ENCODE measurements around the gene NPR3.

The NPR3 gene, protein sequence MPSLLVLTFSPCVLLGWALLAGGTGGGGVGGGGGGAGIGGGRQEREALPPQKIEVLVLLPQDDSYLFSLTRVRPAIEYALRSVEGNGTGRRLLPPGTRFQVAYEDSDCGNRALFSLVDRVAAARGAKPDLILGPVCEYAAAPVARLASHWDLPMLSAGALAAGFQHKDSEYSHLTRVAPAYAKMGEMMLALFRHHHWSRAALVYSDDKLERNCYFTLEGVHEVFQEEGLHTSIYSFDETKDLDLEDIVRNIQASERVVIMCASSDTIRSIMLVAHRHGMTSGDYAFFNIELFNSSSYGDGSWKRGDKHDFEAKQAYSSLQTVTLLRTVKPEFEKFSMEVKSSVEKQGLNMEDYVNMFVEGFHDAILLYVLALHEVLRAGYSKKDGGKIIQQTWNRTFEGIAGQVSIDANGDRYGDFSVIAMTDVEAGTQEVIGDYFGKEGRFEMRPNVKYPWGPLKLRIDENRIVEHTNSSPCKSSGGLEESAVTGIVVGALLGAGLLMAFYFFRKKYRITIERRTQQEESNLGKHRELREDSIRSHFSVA

GRCh38 chr5:32710550-32711361 is at the start of gene NPR3:
NPR3 (plus strand) TSS chr5:32711321; CDS start chr5:32711777, 456 bp downstream.
- WGBS (ENCODE audit: insufficient coverage, insufficient read length) = no CpG with 5 or more reads among the region's 55 CpGs
- H3K4me3 ChIP-seq (ENCODE audit: low read length) = peak within 1 kb of the TSS; percentile 16; the same call in 1 of the 2 replicates

DNA sequence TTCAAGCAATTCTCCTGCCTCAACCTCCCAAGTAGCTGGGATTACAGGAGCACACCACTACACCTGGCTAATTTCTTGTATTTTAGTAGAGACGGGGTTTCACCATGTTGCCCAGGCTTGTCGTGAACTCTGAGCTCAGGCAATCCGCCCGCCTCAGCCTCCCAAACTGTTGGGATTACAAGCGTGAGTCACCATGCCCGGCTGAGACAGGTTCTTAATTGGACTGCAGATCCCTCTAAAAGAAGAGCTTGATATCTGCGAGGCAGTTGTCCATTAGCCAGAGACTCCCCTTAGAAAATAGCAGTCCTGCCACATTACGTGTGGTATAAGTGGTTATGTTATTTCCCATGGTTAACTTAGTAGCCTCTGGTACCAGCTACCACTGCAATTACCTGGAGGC is 46.6 kb upstream of the NPR3 start:
- Histone ChIP-seq H3K4me3 (ENCODE audit: low read length) (no peak overlapping the region), H3K27ac (ENCODE audit: low read length) (no peak overlapping the region), H3K27me3 (ENCODE audit: control insufficient read depth, insufficient read depth, low read length) (no peaks in the 10 kb centered on the region), H3K4me1 (ENCODE audit: control insufficient read depth, insufficient read depth, low read length) (0 out of 2 replicates have a peak, but pooled peaks cover 1% of the 10 kb centered on the region), H3K9me3 (ENCODE audit: control insufficient read depth, insufficient read depth, low read length) (no peaks in the 10 kb centered on the region; the same call in 1 of the 2 replicates), H3K36me3 (ENCODE audit: control insufficient read depth, insufficient read depth, low read length) (no peaks in the 10 kb centered on the region)
- no CpG with 5 or more reads among the region's 8 CpGs for WGBS (ENCODE audit: insufficient coverage, insufficient read length)
- no peak for DNase-seq (ENCODE audit: low read depth, low spot score)

More at GRCh38 chr5:32710550-32711361, at the start of gene NPR3:
- no peak for DNase-seq (ENCODE audit: low read depth, low spot score)
- no peaks in the 10 kb centered on the region for H3K9me3 ChIP-seq (ENCODE audit: control insufficient read depth, insufficient read depth, low read length)
- H3K27me3 ChIP-seq (ENCODE audit: control insufficient read depth, insufficient read depth, low read length) = peaks cover 58% of the 10 kb centered on the region
- no peaks in the 10 kb centered on the region for H3K36me3 ChIP-seq (ENCODE audit: control insufficient read depth, insufficient read depth, low read length)
- peaks cover 7% of the 10 kb centered on the region for H3K4me1 ChIP-seq (ENCODE audit: control insufficient read depth, insufficient read depth, low read length)
- no peak within 1 kb of the TSS for H3K27ac ChIP-seq (ENCODE audit: low read length)

DNA sequence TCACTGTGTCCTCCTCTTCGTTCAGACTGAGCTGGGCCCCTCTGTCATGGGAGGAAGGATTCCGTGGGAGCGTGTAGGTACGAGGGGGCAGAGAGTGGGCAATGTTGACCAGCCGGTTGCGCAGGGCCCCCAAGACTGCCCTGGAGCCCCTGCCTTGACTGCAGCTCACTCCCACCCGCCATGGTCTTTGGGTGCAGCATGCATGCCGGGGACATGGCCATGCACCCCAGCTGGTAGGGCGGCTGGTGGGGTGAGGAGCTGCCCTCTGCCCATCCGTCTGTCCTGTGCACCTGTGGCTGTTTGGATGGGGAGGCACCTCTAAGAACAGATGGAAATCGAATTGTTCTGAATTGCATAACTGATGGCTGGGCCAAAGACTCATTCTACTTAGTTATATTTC is 42.6 kb upstream of the NPR3 start:
- Histone ChIP-seq H3K4me1 (ENCODE audit: control insufficient read depth, insufficient read depth, low read length) (0 out of 2 replicates have a peak, but pooled peaks cover 1% of the 10 kb centered on the region), H3K27me3 (ENCODE audit: control insufficient read depth, insufficient read depth, low read length) (no peaks in the 10 kb centered on the region), H3K9me3 (ENCODE audit: control insufficient read depth, insufficient read depth, low read length) (peaks cover 2% of the 10 kb centered on the region), H3K36me3 (ENCODE audit: control insufficient read depth, insufficient read depth, low read length) (no peaks in the 10 kb centered on the region), H3K4me3 (ENCODE audit: low read length) (no peak overlapping the region), H3K27ac (ENCODE audit: low read length) (no peak overlapping the region)
- no CpG with 5 or more reads among the region's 11 CpGs for WGBS (ENCODE audit: insufficient coverage, insufficient read length)
- no peak for DNase-seq (ENCODE audit: low read depth, low spot score)

GRCh38 chr5:32673272-32673671 is 37.8 kb upstream of the NPR3 start:
- H3K36me3 ChIP-seq (ENCODE audit: control insufficient read depth, insufficient read depth, low read length) = no peaks in the 10 kb centered on the region
- WGBS (ENCODE audit: insufficient coverage, insufficient read length) = no CpG with 5 or more reads among the region's 12 CpGs
- no peaks in the 10 kb centered on the region for H3K27me3 ChIP-seq (ENCODE audit: control insufficient read depth, insufficient read depth, low read length)
- H3K4me1 ChIP-seq (ENCODE audit: control insufficient read depth, insufficient read depth, low read length) = 0 out of 2 replicates have a peak, but pooled peaks cover 1% of the 10 kb centered on the region
- H3K4me3 ChIP-seq (ENCODE audit: low read length) = no peak overlapping the region
- H3K27ac ChIP-seq (ENCODE audit: low read length) = no peak overlapping the region
- DNase-seq (ENCODE audit: low read depth, low spot score) = no peak
- peaks cover 2% of the 10 kb centered on the region for H3K9me3 ChIP-seq (ENCODE audit: control insufficient read depth, insufficient read depth, low read length)

DNA sequence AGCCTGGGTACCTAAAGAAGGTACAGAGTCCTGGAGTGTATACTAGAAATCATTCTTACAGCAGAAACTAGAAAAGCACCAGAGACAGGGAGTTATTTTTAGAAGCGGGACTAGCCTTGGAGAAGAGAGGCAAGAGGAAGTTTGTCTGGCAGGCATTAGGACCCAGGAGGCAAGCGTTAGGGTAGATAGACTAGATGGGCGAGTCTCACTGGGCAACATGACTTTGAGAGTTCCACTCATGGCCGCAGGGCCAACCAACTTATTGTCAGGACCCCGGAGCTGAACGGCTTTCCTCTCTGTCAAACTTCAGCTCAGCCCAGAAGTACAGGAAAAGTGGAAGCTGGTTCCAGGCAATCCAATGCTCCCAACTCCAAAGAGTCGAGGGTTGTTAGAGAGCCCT is 34.1 kb upstream of the NPR3 start:
- Histone ChIP-seq H3K27me3 (ENCODE audit: control insufficient read depth, insufficient read depth, low read length) (no peaks in the 10 kb centered on the region), H3K27ac (ENCODE audit: low read length) (no peak overlapping the region), H3K4me3 (ENCODE audit: low read length) (no peak overlapping the region), H3K9me3 (ENCODE audit: control insufficient read depth, insufficient read depth, low read length) (peaks cover 2% of the 10 kb centered on the region; the same call in 1 of the 2 replicates), H3K4me1 (ENCODE audit: control insufficient read depth, insufficient read depth, low read length) (no peaks in the 10 kb centered on the region), H3K36me3 (ENCODE audit: control insufficient read depth, insufficient read depth, low read length) (no peaks in the 10 kb centered on the region)
- DNase-seq (ENCODE audit: low read depth, low spot score) = no peak
- WGBS (ENCODE audit: insufficient coverage, insufficient read length) = no CpG with 5 or more reads among the region's 7 CpGs

GRCh38 chr5:32678472-32678871 is 32.6 kb upstream of the NPR3 start:
- H3K27me3 ChIP-seq (ENCODE audit: control insufficient read depth, insufficient read depth, low read length) = no peaks in the 10 kb centered on the region
- H3K36me3 ChIP-seq (ENCODE audit: control insufficient read depth, insufficient read depth, low read length) = no peaks in the 10 kb centered on the region
- peaks cover 1% of the 10 kb centered on the region; the same call in 1 of the 2 replicates for H3K9me3 ChIP-seq (ENCODE audit: control insufficient read depth, insufficient read depth, low read length)
- H3K4me3 ChIP-seq (ENCODE audit: low read length) = no peak overlapping the region
- no peaks in the 10 kb centered on the region for H3K4me1 ChIP-seq (ENCODE audit: control insufficient read depth, insufficient read depth, low read length)
- no peak for DNase-seq (ENCODE audit: low read depth, low spot score)
- no peak overlapping the region for H3K27ac ChIP-seq (ENCODE audit: low read length)
- no CpG with 5 or more reads among the region's 11 CpGs for WGBS (ENCODE audit: insufficient coverage, insufficient read length)

DNA sequence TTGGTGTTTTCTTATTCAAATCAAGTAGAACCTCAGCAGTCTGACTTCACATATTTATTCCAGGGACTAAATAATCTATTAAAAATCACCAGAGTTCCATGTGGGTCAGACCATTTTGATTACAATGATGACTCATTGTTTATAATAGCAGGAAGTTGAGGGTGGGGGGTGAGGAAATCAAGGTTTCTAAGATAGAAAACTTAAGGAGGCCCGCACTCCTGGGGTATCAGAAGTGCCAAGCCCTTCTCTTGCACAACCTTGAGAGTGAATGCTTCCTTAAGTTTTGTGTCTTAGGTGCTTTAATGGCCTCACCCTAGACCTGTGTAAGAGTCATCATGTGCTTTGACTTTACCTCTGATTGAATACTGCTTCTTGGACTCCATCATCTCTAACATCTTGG is 31.9 kb upstream of the NPR3 start:
- no peak for DNase-seq (ENCODE audit: low read depth, low spot score)
- H3K4me3 ChIP-seq (ENCODE audit: low read length) = no peak overlapping the region
- WGBS (ENCODE audit: insufficient coverage, insufficient read length) = no CpG with 5 or more reads among the region's 1 CpG

DNA sequence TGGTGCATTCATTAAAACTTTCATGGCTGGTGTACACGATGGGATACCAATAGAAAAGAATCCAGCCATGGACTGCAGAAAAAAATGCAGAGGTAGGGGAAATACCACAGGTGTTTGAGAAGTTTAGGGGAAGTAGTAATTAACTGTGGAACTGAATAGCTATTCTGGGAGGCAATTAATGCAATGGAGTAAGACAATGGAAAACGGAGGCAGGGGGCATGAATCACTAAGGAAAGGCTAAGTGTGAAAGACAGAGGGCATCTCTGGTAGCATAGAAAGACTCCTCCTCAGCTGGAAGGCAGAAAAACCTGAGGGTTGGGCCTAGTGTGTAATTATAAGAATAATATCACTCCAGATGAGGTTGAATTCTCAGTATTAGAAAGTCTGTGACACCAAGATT is 30.9 kb upstream of the NPR3 start:
- Histone ChIP-seq H3K9me3 (ENCODE audit: control insufficient read depth, insufficient read depth, low read length) (peaks cover 3% of the 10 kb centered on the region), H3K27me3 (ENCODE audit: control insufficient read depth, insufficient read depth, low read length) (no peaks in the 10 kb centered on the region), H3K36me3 (ENCODE audit: control insufficient read depth, insufficient read depth, low read length) (no peaks in the 10 kb centered on the region), H3K4me1 (ENCODE audit: control insufficient read depth, insufficient read depth, low read length) (no peaks in the 10 kb centered on the region), H3K4me3 (ENCODE audit: low read length) (no peak overlapping the region), H3K27ac (ENCODE audit: low read length) (no peak overlapping the region)
- DNase-seq (ENCODE audit: low read depth, low spot score) = no peak
- WGBS (ENCODE audit: insufficient coverage, insufficient read length) = no CpG with 5 or more reads among the region's 2 CpGs

More for the DNA sequence above, 31.9 kb upstream of the NPR3 start:
- Histone ChIP-seq H3K36me3 (ENCODE audit: control insufficient read depth, insufficient read depth, low read length) (no peaks in the 10 kb centered on the region), H3K27ac (ENCODE audit: low read length) (no peak overlapping the region), H3K27me3 (ENCODE audit: control insufficient read depth, insufficient read depth, low read length) (no peaks in the 10 kb centered on the region), H3K9me3 (ENCODE audit: control insufficient read depth, insufficient read depth, low read length) (peaks cover 1% of the 10 kb centered on the region; the same call in 1 of the 2 replicates), H3K4me1 (ENCODE audit: control insufficient read depth, insufficient read depth, low read length) (no peaks in the 10 kb centered on the region)

- DNase-seq (ENCODE audit: low read depth, low spot score) = no peak
- Histone ChIP-seq H3K36me3 (ENCODE audit: control insufficient read depth, insufficient read depth, low read length) (no peaks in the 10 kb centered on the region), H3K4me1 (ENCODE audit: control insufficient read depth, insufficient read depth, low read length) (no peaks in the 10 kb centered on the region), H3K4me3 (ENCODE audit: low read length) (no peak overlapping the region), H3K27me3 (ENCODE audit: control insufficient read depth, insufficient read depth, low read length) (no peaks in the 10 kb centered on the region), H3K9me3 (ENCODE audit: control insufficient read depth, insufficient read depth, low read length) (peaks cover 3% of the 10 kb centered on the region), H3K27ac (ENCODE audit: low read length) (no peak overlapping the region)
- no CpG with 5 or more reads among the region's 2 CpGs for WGBS (ENCODE audit: insufficient coverage, insufficient read length)
Measured at GRCh38 chr5:32683125-32683524, 28.0 kb upstream of the NPR3 start.

DNA sequence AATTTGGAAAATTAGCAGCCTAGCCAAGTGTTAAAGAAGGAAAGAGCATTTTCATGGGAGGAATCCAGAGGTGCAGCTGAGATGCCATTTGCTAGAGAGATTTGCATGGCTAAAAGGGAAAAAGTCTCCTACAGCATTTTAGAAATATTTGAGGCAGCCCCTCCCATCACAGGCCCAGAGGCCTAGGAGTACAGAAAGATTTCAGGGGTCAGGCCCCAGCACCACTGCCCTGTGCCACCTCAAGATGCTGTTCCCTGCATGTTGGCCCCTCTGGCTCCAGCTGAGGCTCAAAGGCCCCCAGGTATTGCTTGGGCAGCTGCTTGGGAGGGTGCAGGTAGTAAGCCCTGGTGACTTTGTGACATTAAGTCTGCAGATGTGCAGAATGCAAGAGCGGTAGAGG is 26.9 kb upstream of the NPR3 start:
- no peaks in the 10 kb centered on the region for H3K36me3 ChIP-seq (ENCODE audit: control insufficient read depth, insufficient read depth, low read length)
- H3K27me3 ChIP-seq (ENCODE audit: control insufficient read depth, insufficient read depth, low read length) = no peaks in the 10 kb centered on the region
- H3K9me3 ChIP-seq (ENCODE audit: control insufficient read depth, insufficient read depth, low read length) = peaks cover 3% of the 10 kb centered on the region
- H3K4me3 ChIP-seq (ENCODE audit: low read length) = no peak overlapping the region
- H3K27ac ChIP-seq (ENCODE audit: low read length) = no peak overlapping the region
- no CpG with 5 or more reads among the region's 1 CpG for WGBS (ENCODE audit: insufficient coverage, insufficient read length)
- no peaks in the 10 kb centered on the region for H3K4me1 ChIP-seq (ENCODE audit: control insufficient read depth, insufficient read depth, low read length)
- DNase-seq (ENCODE audit: low read depth, low spot score) = no peak
